HG03342 (cell line): ENCODE measurements around the gene TTC23.

ENCODE experiments used
- ATAC-seq: cut with Tn5 transposase; IDR thresholded peaks from one replicate; pipeline ENCODE4 v1.9.1; 2021; ENCODE audit warnings: mild to moderate bottlenecking, moderate library complexity; ENCODE audit not compliant: unreplicated experiment

Gene TTC23

GRCh38 chr15:99249270-99249841 is at the start of gene TTC23:
Gene TTC23, minus strand, starts transcription at chr15:99249581. Its CDS starts 20,869 bp downstream, at chr15:99228712.
- ATAC-seq = no peak

GRCh38 chr15:99296386-99296785 is 47.0 kb upstream of the TTC23 start:
- ATAC-seq = no peak

GRCh38 chr15:99295840-99296239 is 46.5 kb upstream of the TTC23 start:
- no peak for ATAC-seq

GRCh38 chr15:99291643-99292042 is 42.3 kb upstream of the TTC23 start:
- no peak for ATAC-seq

GRCh38 chr15:99283717-99284116 is 34.3 kb upstream of the TTC23 start:
- no peak for ATAC-seq

GRCh38 chr15:99282586-99282985 is 33.2 kb upstream of the TTC23 start:
- ATAC-seq = no peak

GRCh38 chr15:99282121-99282520 is 32.7 kb upstream of the TTC23 start:
- ATAC-seq = no peak

- no peak for ATAC-seq
Measured at GRCh38 chr15:99279827-99280226, 30.4 kb upstream of the TTC23 start.

- no peak for ATAC-seq
Measured at GRCh38 chr15:99279290-99279689, 29.9 kb upstream of the TTC23 start.

- ATAC-seq = no peak
Measured at GRCh38 chr15:99275525-99276128, 26.2 kb upstream of the TTC23 start.

- ATAC-seq = no peak
Measured at GRCh38 chr15:99275061-99275460, 25.7 kb upstream of the TTC23 start.

- ATAC-seq = no peak
Measured at GRCh38 chr15:99273801-99274200, 24.4 kb upstream of the TTC23 start.

- no peak for ATAC-seq
Measured at GRCh38 chr15:99268431-99268830, 19.1 kb upstream of the TTC23 start.

GRCh38 chr15:99267957-99268356 is 18.6 kb upstream of the TTC23 start:
- ATAC-seq = no peak

GRCh38 chr15:99265541-99266070 is 16.2 kb upstream of the TTC23 start:
- no peak for ATAC-seq

- ATAC-seq = no peak
Measured at GRCh38 chr15:99264125-99264524, 14.7 kb upstream of the TTC23 start.

GRCh38 chr15:99257107-99257750 is 7.8 kb upstream of the TTC23 start:
- ATAC-seq = no peak

GRCh38 chr15:99253381-99254090 is 4.2 kb upstream of the TTC23 start:
- no peak for ATAC-seq

- no peak for ATAC-seq
Measured at GRCh38 chr15:99252326-99252725, 2.9 kb upstream of the TTC23 start.

GRCh38 chr15:99250857-99251841 is 1.8 kb upstream of the TTC23 start, which contains the start of gene LRRC28:
Gene LRRC28, plus strand, starts transcription at chr15:99251481. Its CDS starts 4,477 bp downstream, at chr15:99255958.
- peak; percentile 94 for ATAC-seq
